H1 (cell line): ENCODE data around the gene NDUFS8.

Experiments used
- KDM1A ChIP-seq: fragments of 200-600, 300-600 bp; sonication (generic); IDR thresholded peaks from 2 replicates; pipeline ENCODE4 v1.7.1; 2016; ENCODE audit warnings: mild to moderate bottlenecking, low read length, borderline replicate concordance
- MAFK ChIP-seq: IDR thresholded peaks from 2 replicates; pipeline ENCODE4 v1.6.1; 2012; ENCODE audit warnings: low read depth, mild to moderate bottlenecking, improper control_type of control experiment, low read length
- NRF1 ChIP-seq: IDR thresholded peaks from 2 replicates; pipeline ENCODE4 v1.6.1; 2011; ENCODE audit warnings: mild to moderate bottlenecking, low read depth, low read length, improper control_type of control experiment
- POLR2A ChIP-seq, 2 experiments: IDR thresholded peaks; 1 replicate in 1 of 2; 2 replicates in 1 of 2; pipeline ENCODE4 v1.6.1; 2011; ENCODE audit warnings: low read depth in 2 of 2, low read length in 2 of 2, mild to moderate bottlenecking in 2 of 2; ENCODE audit errors: control extremely low read depth in 1 of 2
- TF ChIP-seq, protein P1 (sequence below), 3 experiments: IDR thresholded peaks; 1 replicate in 2 of 3; 2 replicates in 1 of 3; pipeline versions ENCODE4 v1.5.1 to v1.6.1; 2011; ENCODE audit warnings: low read length in 3 of 3, mild to moderate bottlenecking in 3 of 3, inconsistent platforms in 2 of 3, low read depth in 1 of 3, moderate library complexity in 1 of 3; ENCODE audit not compliant: insufficient read depth in 1 of 3; ENCODE audit errors: control extremely low read depth in 1 of 3

DNA sequence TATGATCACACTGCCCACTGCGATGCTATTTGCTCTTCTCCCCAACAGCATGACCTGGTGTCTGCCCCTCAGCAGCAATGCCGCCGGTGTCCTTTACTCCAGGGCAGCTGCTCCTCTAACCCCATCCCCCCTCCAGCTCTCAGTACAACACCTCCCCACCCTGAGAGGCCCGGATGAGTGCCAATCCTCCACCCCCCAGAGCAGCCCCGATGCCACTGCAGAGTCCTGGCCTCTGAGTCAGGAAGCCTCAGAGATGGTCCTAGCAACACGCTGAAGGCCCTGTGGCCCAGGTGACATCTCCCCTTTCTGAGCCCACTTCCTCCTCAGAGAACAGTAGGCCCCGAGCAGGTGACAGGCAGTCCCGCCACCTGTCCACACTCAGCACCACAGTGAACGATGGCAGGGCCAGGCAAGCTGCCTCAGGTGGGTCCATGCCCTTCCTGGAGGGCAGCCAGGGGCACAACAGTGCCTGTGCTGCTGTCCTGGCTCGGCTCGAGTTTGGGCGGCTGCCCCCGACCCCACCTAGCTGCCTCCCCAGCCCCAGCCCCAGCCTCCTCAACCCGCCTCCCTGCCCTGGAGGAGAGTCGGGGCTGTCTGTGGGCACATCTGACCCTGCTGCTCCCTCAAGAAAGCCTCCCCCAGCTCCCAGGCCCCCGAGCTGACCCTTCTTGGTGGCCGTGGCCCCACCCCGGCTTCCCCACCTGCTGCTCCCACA is 3.9 kb upstream of the NDUFS8 start:
- TF ChIP-seq MAFK (no peak), POLR2A (IDR thresholded peaks at IDR 0.05; ENCODE audit: control extremely low read depth in 1 of 2, low read depth in 2 of 2, low read length in 2 of 2) (no peak), NRF1 (no peak), KDM1A (no peak)
- TF ChIP-seq, protein P1, sequence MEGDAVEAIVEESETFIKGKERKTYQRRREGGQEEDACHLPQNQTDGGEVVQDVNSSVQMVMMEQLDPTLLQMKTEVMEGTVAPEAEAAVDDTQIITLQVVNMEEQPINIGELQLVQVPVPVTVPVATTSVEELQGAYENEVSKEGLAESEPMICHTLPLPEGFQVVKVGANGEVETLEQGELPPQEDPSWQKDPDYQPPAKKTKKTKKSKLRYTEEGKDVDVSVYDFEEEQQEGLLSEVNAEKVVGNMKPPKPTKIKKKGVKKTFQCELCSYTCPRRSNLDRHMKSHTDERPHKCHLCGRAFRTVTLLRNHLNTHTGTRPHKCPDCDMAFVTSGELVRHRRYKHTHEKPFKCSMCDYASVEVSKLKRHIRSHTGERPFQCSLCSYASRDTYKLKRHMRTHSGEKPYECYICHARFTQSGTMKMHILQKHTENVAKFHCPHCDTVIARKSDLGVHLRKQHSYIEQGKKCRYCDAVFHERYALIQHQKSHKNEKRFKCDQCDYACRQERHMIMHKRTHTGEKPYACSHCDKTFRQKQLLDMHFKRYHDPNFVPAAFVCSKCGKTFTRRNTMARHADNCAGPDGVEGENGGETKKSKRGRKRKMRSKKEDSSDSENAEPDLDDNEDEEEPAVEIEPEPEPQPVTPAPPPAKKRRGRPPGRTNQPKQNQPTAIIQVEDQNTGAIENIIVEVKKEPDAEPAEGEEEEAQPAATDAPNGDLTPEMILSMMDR (IDR thresholded peaks at IDR 0.05; ENCODE audit: control extremely low read depth in 1 of 3, insufficient read depth in 1 of 3, low read depth in 1 of 3, low read length in 3 of 3) = no peak
